Inflammatory macrophage treated with lipopolysaccharide for 1 hour (primary cell): ENCODE results near the gene NKAIN2.
"Not testable (repeated sequence)": the region's sequence is repeated elsewhere in the genome, so short reads cannot be mapped to it uniquely, and the experiment has no call there.

Source experiments
- DNase-seq, 2 donors: peaks; one replicate each; pipeline ENCODE4 v3.0.0-alpha.2; 2020 to 2022

The NKAIN2 gene

DNA sequence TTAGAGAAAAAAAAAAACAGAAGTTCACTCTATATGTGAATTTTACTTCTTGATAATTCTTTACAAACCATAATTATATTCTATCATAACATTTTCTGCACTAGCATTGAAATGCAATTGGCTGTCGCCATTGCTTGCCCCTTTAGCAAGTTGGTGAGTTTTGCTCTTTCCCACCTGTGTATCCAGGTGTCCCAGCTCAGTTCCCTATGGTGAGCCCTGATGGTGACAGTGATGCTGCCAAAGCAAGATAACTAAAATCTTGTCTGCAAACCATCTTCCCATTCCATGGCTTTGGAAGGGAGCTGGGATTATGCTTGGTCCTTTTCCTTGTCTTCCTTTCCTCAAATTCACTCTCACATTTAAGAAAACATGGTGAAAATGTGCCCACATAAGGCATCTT is 429.6 kb downstream of the NKAIN2 start:
- no peak for DNase-seq

GRCh38 chr6:124234801-124235200 is 431.1 kb downstream of the NKAIN2 start:
- DNase-seq: no peak

GRCh38 chr6:124237911-124238310 is 434.2 kb downstream of the NKAIN2 start:
- DNase-seq: no peak

GRCh38 chr6:124238408-124238807 is 434.7 kb downstream of the NKAIN2 start:
- DNase-seq: not testable (repeated sequence)

- no peak for DNase-seq
Measured at GRCh38 chr6:124254941-124255685, 451.4 kb downstream of the NKAIN2 start.

DNA sequence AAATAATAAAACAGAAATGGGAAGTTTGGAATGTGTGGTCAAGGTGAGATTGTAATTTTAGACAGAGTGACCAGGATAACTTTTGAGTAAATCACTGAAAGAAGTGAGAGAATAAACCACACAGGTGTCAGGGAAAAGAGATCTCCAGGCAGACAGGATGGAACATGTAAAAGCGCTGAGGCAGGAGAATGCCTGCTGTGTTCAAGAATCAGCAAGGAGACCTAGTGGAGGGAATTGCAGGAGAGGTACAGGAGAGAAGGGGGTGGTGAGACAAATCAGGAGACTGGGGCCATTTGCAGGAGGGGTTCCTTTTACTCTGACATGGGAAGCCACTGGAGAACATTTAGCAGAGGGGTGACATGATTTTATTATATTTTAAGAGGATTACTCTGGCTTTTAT is 456.7 kb downstream of the NKAIN2 start:
- no peak for DNase-seq

DNA sequence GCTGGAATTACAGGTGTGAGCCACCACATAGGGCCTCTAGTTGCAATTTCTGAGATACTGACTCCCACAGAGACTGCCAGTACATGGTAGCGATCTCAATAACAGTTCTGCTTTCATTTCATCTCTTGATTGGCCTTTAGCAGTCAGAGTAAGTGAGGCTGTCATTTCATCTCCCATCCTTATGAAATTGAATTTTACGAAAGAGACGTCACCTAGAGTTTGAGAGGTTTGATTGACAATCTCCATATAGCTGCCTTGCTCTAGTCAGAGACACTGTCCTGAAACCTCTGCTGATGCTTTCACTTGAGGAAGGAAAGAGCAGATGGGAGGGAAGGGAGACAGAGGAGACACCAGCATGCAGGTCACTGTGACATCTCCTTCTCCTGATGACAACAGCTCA is 466.1 kb downstream of the NKAIN2 start:
- DNase-seq: no peak

GRCh38 chr6:124273701-124274100 is 470.0 kb downstream of the NKAIN2 start:
- DNase-seq: no peak

- DNase-seq: no peak
Measured at GRCh38 chr6:124282541-124282940, 478.9 kb downstream of the NKAIN2 start.

DNA sequence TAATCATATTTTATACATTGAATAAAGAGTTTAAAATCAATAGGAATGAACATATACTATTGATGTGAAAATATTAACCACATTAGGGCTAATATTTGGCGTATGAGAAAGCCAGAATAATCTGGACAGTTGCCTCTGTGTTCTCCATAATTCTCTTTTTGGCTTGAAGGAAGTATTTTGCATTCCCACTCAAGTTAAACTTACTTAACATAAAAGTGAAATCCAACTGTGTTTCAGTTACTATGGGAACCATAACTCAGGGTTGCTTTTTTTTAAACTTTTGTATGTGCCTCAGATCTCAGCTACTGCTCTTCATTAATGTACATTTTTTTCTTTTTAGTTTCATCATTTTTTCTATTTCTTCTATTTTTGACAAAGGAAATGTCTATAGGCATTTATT is 479.8 kb downstream of the NKAIN2 start:
- no peak for DNase-seq

- no peak for DNase-seq
Measured at GRCh38 chr6:124285146-124285545, 481.5 kb downstream of the NKAIN2 start.

GRCh38 chr6:124294574-124295200 is 491.0 kb downstream of the NKAIN2 start:
- DNase-seq: no peak

DNA sequence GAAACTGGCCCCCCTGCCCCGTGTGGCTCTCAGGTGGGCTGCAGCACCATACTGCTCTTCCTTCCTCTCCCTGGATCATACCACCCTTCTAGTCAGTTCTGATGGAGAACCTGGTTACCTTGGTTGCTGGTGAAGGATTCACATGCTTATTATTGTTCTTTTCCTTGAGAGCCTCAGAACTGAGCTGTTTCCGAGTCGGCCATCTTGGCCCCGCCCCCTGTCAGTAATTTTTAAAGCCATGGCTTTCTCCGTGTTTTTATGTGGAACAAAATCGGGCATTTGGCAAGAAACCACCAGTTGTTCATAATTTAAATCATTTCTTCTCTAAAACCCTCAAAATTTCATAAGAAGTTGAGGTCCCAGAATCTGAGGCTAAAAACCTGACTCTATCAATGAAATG is 493.8 kb downstream of the NKAIN2 start:
- DNase-seq: no peak

- no peak for DNase-seq
Measured at GRCh38 chr6:124298730-124299129, 495.1 kb downstream of the NKAIN2 start.

DNA sequence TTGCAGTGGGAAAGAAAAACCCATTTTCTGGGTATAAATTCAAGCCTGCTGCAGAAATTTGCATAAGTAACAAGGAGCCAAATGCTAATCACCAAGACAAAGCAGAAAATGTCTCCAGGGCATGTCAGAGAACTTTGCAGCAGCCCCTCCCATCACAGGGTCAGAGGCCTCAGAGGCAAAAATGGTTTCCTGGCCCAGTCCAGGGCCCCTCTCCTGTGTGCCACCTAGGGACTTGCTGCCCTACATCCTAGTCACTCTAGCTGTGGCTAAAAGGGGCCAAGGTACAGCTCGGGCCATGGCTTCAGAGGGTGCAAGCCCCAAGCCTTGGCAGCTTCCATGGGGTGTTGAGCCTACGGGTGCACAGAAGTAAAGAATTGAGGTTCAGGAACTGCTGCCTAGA is 497.2 kb downstream of the NKAIN2 start:
- DNase-seq: not testable (repeated sequence)

GRCh38 chr6:124303971-124304370 is 500.3 kb downstream of the NKAIN2 start:
- DNase-seq: no peak

GRCh38 chr6:124310139-124310538 is 506.5 kb downstream of the NKAIN2 start:
- DNase-seq: no peak

DNA sequence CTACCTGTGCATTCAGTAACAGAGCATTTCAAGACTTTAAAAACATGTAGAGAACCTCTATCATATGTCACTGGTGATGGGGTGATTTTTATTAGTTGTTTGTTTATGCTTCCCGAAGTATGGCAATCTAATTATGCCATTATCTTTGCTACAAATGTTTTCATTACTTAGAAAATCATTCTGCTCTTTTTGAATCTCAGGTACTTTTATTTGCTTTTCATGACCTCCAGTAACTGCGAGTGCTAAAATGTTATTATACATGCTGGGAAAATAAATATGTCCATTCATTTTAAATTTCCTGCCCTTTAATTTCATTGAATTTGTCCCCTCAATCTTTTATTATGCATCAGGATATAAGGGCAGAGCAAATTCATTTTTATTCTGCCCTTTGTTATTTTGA is 515.7 kb downstream of the NKAIN2 start:
- DNase-seq: no peak

GRCh38 chr6:124324237-124324636 is 520.6 kb downstream of the NKAIN2 start:
- DNase-seq: no peak

- DNase-seq: no peak
Measured at GRCh38 chr6:124330197-124330596, 526.5 kb downstream of the NKAIN2 start.

GRCh38 chr6:124334359-124334758 is 530.7 kb downstream of the NKAIN2 start:
- no peak for DNase-seq

GRCh38 chr6:124339610-124340334 is 536.1 kb downstream of the NKAIN2 start:
- DNase-seq: no peak

- not testable (repeated sequence) for DNase-seq
Measured at GRCh38 chr6:124348339-124348738, 544.7 kb downstream of the NKAIN2 start.

DNA sequence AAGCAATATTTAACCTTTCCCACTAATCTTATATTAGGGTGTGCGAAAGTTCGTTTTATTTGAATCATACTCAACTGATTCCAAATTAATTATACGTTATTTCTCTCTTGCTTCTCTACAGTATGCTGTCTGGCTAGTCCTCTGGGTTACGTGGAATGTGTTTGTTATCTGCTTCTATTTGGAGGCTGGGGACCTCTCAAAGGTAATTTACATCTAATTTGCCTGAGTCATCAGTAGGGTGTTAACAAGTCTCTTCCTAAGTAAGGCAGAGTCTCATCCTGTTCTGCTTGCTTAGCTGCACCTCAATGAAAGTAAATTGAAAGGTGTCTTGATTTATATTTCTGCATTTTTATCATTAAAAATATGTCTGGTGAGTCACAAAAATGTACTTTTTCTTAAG is 551.5 kb downstream of the NKAIN2 start:
- no peak for DNase-seq
